Subcutaneous adipose tissue (tissue), 4 donors: ENCODE measurements around the gene FERMT2. TPM values are rescaled to one million over a fixed set of nuclear protein-coding genes. Genes with fewer than 3 reads are reported as not detected.

Experiments
- CTCF ChIP-seq: fragments of 450-650 bp; IDR thresholded peaks from one replicate; pipeline ENCODE4 v1.5.1; 2016; ENCODE audit warnings: low read depth, mild to moderate bottlenecking, control low read depth, antibody characterized with exemption, moderate library complexity
- total RNA-seq, 4 donors: library from RNA; depleted of rRNA; stranded (reverse); fragments of >200 nt; gene quantifications; one replicate each; pipeline ENCODE4 v1.1.0, GENCODE V29; 2016

Gene FERMT2
- total RNA-seq, 4 donors from 2014 or later = 154 to 252 (median 206) TPM

DNA sequence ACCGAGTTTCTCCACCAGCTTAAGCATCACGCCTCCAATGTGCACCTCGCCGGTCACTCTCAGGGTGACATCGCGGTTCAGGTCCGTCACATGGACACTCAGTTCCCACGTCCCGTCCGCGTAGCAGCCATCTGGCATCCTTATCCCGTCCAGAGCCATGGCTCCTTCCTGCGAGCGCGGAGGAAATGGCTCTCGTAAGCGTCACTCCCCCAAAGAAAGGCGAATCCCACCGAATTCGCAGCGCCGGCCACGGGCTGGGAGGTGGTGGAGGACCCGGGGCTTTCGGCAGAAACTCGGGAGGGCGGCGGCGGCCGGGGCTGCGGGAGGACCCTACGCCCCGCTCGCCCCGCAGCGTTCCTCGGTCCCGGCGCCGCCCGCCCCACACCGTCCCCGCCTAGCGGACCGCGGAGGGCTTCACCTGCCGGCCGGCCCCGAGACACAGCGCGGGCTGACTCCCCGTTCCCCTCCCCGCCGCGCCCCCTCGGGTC lies 396 bp downstream of the FERMT2 start:
- TF ChIP-seq CTCF = no peak

DNA sequence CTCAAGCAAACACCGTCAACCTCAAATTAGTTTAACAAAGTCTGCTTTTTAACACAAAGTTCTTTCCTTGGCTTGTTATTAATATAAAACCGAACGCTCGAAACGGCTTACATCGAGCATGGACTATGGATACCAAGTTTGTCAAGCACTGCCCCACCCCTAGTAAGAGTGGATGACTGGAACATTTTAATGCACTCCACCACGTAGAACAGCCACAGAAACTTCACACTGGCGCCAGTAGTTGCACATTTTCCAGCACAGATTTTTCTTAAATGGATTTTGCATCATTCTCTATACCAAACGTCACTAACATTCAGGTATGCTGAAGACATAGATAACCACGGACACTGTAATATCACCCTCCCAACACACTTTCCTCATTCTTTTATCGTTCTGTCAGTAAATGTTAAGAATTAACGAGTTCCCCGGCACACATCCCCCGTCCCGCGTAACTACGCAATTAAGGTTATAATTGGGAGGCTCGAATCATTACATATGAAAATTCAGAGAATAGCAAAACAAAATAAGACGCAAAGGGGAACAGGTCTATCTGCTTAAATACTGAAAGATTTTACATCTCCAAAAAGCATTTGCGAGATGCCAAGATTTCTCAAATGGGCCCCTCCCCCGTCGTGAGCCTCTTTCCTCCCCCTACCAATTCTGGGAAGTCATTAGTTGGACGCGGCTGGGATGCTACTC lies 990 bp downstream of the FERMT2 start:
- no peak for TF ChIP-seq CTCF

GRCh38 chr14:52949249-52949648 lies 1.6 kb downstream of the FERMT2 start:
- TF ChIP-seq CTCF = no peak

- no peak for TF ChIP-seq CTCF
Observed at GRCh38 chr14:52948836-52949235, 2.0 kb downstream of the FERMT2 start.

- TF ChIP-seq CTCF = no peak
Observed at GRCh38 chr14:52948039-52948438, 2.8 kb downstream of the FERMT2 start.

DNA sequence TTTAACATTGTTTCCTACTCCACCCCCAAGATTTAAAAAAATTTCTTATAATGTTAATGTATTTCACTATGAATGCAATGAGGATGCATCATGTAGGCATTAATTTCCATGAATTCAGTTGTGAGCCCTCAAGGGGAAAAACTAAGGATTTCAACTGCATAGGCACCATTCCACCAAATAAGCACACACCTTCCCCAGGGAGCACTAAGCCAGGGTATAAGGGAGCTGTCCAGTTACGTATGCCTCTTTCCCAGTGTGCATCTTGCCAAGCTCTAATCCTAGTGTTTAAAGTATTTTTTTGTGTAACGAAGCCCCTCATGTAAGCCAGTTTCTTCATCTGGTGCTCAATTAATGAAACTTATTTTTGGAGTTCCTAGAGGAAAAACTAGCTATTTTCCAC lies 6.6 kb downstream of the FERMT2 start:
- no peak for TF ChIP-seq CTCF

- TF ChIP-seq CTCF = no peak
Observed at GRCh38 chr14:52939427-52939826, 11.4 kb downstream of the FERMT2 start.
